ENCODE results near the gene HDAC8. TPM values are rescaled to one million over a fixed set of nuclear protein-coding genes. Genes with fewer than 3 reads are reported as not detected.
"Not testable (repeated sequence)": the region's sequence is repeated elsewhere in the genome, so short reads cannot be mapped to it uniquely, and the experiment has no call there.

The HDAC8 gene
- total RNA-seq, 4 donors from 2014 or later, result 19.2 to 23.3 (median 22.0) TPM

DNA sequence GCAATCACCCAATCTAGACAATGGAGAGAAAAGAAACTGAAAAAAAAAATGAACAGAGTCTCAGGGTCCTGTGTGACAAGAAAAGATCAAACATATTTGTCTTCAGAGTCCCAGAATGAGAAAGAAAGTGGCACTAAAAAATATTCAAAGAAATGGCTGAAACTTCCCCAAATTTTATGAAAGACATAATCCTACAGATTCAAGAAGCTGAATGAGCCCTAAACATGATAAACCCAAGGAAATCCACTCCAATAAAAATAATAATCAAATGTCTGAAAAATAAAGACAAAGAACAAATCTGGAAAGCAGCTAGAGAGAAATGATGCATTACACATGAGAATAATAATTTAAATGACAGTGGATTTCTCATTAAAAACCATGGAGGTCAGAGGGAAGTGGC, 136.6 kb downstream of the HDAC8 start:
- intact Hi-C loops (cut with DNase I), result no loop called here
- Histone ChIP-seq H3K27ac (replicated peaks in 1 of 4) (no peak overlapping the region), H3K36me3 (peaks cover 0 to 14% (median 12%) of the 10 kb centered on the region in 4 donors), H3K27me3 (no peaks in the 10 kb centered on the region), H3K9me3 (peaks cover 0 to 21% (median 0%) of the 10 kb centered on the region in 4 donors), H3K4me3 (no peak overlapping the region), H3K4me1 (no peaks in the 10 kb centered on the region)
- no peak for DNase-seq (ENCODE audit: extremely low spot score)
- no peak for TF ChIP-seq POLR2A (IDR thresholded peaks at IDR 0.05; ENCODE audit: low read depth)
- TF ChIP-seq, protein P1, sequence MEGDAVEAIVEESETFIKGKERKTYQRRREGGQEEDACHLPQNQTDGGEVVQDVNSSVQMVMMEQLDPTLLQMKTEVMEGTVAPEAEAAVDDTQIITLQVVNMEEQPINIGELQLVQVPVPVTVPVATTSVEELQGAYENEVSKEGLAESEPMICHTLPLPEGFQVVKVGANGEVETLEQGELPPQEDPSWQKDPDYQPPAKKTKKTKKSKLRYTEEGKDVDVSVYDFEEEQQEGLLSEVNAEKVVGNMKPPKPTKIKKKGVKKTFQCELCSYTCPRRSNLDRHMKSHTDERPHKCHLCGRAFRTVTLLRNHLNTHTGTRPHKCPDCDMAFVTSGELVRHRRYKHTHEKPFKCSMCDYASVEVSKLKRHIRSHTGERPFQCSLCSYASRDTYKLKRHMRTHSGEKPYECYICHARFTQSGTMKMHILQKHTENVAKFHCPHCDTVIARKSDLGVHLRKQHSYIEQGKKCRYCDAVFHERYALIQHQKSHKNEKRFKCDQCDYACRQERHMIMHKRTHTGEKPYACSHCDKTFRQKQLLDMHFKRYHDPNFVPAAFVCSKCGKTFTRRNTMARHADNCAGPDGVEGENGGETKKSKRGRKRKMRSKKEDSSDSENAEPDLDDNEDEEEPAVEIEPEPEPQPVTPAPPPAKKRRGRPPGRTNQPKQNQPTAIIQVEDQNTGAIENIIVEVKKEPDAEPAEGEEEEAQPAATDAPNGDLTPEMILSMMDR (IDR thresholded peaks at IDR 0.05), result no peak
- no peak for TF ChIP-seq EP300 (IDR thresholded peaks at IDR 0.05)
- no peak for TF ChIP-seq POLR2AphosphoS5 (IDR thresholded peaks at IDR 0.05)

DNA sequence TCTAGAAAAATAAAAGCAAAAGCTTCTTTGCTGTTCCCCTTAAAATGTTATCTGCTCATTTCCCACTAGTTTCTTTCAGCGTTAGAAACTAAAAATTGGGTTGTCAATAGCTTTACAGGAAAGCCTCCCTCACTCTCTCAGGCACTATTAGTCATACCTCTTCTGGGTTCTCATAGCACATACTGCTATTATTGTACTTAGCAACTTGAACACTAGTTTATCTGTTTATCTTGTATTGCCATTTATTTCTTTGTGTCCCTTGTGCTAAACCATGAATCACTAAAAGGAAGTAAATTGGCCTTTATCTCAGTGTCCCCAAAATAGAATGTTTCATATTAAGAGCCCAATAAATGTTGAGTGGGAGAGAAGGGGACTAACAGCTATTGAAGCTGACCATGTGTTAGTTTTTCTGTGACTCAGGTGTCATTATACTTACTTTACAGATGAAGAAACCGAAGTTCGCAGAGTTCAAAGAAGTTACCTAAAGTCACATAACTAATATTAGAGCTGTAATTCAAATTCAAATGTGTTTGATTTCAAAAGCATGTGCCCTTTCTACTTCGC, 142.2 kb downstream of the HDAC8 start:
- intact Hi-C loops (cut with DNase I), result no loop called here
- H3K4me1 ChIP-seq, result no peaks in the 10 kb centered on the region
- H3K36me3 ChIP-seq, result no peaks in the 10 kb centered on the region
- no peak overlapping the region for H3K27ac ChIP-seq (replicated peaks in 1 of 4)
- no peak for TF ChIP-seq POLR2A (IDR thresholded peaks at IDR 0.05; ENCODE audit: low read depth)
- no peak for TF ChIP-seq POLR2AphosphoS5 (IDR thresholded peaks at IDR 0.05)
- no peak for TF ChIP-seq EP300 (IDR thresholded peaks at IDR 0.05)
- TF ChIP-seq, protein P1 (IDR thresholded peaks at IDR 0.05), result no peak
- peaks cover 0 to 4% (median 0%) of the 10 kb centered on the region in 4 donors for H3K9me3 ChIP-seq
- 77% methylated on average over 4 of the region's 4 CpGs for WGBS
- H3K27me3 ChIP-seq, result no peaks in the 10 kb centered on the region
- DNase-seq (ENCODE audit: extremely low spot score), result no peak
- no peak overlapping the region for H3K4me3 ChIP-seq

DNA sequence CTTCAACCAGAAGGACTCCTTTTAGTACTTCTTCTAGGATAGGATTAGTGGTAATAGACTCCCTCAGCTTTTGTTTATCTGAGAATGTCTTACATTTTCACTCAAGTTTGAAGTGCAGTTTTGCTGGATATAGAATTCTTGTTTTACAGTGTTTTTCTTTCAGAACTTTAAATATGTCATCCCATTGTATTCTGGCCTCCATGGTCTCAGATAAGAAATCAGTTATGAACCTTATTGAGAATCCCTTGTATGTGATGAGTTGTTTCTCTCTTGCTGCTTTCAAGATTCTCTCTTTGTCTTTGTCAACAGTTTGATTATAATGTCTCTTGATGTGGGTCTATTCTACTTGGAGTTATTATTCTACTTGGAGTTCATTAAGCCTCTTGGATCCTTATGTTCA, 150.8 kb downstream of the HDAC8 start:
- TF ChIP-seq EP300 (IDR thresholded peaks at IDR 0.05) (no peak), POLR2AphosphoS5 (IDR thresholded peaks at IDR 0.05) (no peak), POLR2A (IDR thresholded peaks at IDR 0.05; ENCODE audit: low read depth) (no peak)
- TF ChIP-seq, protein P1 (IDR thresholded peaks at IDR 0.05), result no peak
- no peak overlapping the region for H3K4me3 ChIP-seq

DNA sequence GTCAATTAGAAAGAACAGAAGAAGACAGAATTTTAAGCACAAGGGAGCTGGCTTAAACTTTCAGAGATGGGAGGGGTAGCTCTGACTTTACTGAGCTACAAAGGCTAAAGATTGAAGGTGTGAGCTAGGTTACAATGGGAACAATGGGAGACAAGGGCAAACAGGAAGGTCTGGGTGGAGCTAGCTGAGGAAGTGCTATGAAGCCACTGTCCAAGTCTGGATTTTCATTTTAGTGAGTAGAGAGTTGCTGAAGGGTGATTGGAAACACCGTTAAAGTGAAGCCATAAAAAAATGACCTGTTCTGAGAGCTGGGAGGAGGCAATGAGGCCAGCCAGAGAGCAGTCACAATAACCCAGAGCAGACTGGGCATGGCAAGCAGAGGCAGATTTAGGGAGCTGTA, 162.7 kb downstream of the HDAC8 start:
- WGBS, result 84% methylated on average over 1 of the region's 1 CpG
- Histone ChIP-seq H3K36me3 (no peaks in the 10 kb centered on the region), H3K27me3 (no peaks in the 10 kb centered on the region), H3K4me3 (no peak overlapping the region), H3K4me1 (no peaks in the 10 kb centered on the region), H3K9me3 (no peaks in the 10 kb centered on the region), H3K27ac (replicated peaks in 1 of 4) (no peak overlapping the region)
- no peak for DNase-seq (ENCODE audit: extremely low spot score)
- TF ChIP-seq POLR2AphosphoS5 (IDR thresholded peaks at IDR 0.05) (no peak), EP300 (IDR thresholded peaks at IDR 0.05) (no peak), POLR2A (IDR thresholded peaks at IDR 0.05; ENCODE audit: low read depth) (no peak)
- TF ChIP-seq, protein P1 (IDR thresholded peaks at IDR 0.05), result no peak
- intact Hi-C loops (cut with DNase I), result no loop called here

More for the DNA sequence above, 150.8 kb downstream of the HDAC8 start:
- Histone ChIP-seq H3K27me3 (no peaks in the 10 kb centered on the region), H3K4me1 (no peaks in the 10 kb centered on the region), H3K27ac (replicated peaks in 1 of 4) (no peak overlapping the region), H3K36me3 (no peaks in the 10 kb centered on the region), H3K9me3 (peaks cover 0 to 12% (median 0%) of the 10 kb centered on the region in 4 donors)
- DNase-seq (ENCODE audit: extremely low spot score), result no peak
- intact Hi-C loops (cut with DNase I), result no loop called here

DNA sequence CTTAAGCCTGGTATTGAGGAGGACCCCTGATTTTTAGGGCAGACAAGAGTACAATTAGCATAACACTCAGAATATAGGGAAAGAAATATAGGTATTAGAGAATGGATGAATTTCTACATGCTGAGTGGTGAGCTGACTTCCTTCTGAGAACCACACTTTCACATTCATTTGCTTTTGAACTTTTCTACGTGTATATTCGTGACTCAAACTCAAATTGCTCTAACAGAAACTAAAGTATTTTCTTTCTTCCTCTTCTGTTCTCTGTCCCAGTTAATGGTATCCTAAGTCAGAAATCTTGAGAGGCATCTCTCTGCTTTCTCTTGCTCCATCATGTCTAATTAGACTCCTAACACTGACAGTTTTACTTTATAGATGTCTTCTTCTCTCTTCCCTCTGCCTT, 163.8 kb downstream of the HDAC8 start:
- Histone ChIP-seq H3K27me3 (no peaks in the 10 kb centered on the region), H3K9me3 (no peaks in the 10 kb centered on the region), H3K4me3 (no peak overlapping the region), H3K36me3 (no peaks in the 10 kb centered on the region), H3K27ac (replicated peaks in 1 of 4) (no peak overlapping the region), H3K4me1 (no peaks in the 10 kb centered on the region)
- TF ChIP-seq EP300 (IDR thresholded peaks at IDR 0.05) (no peak), POLR2A (IDR thresholded peaks at IDR 0.05; ENCODE audit: low read depth) (no peak), POLR2AphosphoS5 (IDR thresholded peaks at IDR 0.05) (no peak)
- TF ChIP-seq, protein P1 (IDR thresholded peaks at IDR 0.05), result no peak
- DNase-seq (ENCODE audit: extremely low spot score), result no peak
- intact Hi-C loops (cut with DNase I), result no loop called here
- WGBS, result 68% methylated on average over 2 of the region's 2 CpGs

DNA sequence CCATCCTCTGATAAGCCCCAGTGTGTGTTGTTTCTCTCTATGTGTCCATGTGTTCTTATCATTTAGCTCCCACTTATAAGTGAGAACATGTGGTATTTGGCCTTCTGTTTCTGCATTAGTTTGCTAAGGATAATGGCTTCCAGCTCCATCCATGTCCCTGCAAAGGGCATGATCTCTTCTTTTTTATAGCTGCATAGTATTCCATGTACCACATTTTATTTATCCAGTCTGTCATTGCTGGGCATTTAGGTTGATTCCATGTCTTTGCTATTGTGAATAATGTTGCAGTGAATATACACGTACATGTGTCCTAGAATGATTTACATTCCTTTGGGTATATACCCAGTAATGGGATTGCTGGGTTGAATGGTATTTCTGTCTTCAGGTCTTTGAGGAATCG, 167.5 kb downstream of the HDAC8 start:
- intact Hi-C loops (cut with DNase I); H3K27ac ChIP-seq (replicated peaks in 1 of 4); H3K9me3 ChIP-seq; DNase-seq (ENCODE audit: extremely low spot score); H3K27me3 ChIP-seq; H3K4me3 ChIP-seq; H3K36me3 ChIP-seq; H3K4me1 ChIP-seq: not testable (repeated sequence)
- 91% methylated on average over 2 of the region's 2 CpGs for WGBS
